ENCODE results near the gene MISP. TPM values are rescaled to one million over a fixed set of nuclear protein-coding genes. Genes with fewer than 3 reads are reported as not detected.
A peak's percentile ranks its signal among the peaks of the same experiment; 100 is the strongest.
"Not testable (repeated sequence)": the region's sequence is repeated elsewhere in the genome, so short reads cannot be mapped to it uniquely, and the experiment has no call there.

MISP gene
- total RNA-seq, 1 donor from 2014 or later = not detected

GRCh38 chr19:722553-723101, 28.3 kb upstream of the MISP start:
- peak; percentile 25 for ATAC-seq
- DNase-seq = peak; percentile 67
- intact Hi-C loops (cut with micrococcal nuclease) = no loop called here

DNA sequence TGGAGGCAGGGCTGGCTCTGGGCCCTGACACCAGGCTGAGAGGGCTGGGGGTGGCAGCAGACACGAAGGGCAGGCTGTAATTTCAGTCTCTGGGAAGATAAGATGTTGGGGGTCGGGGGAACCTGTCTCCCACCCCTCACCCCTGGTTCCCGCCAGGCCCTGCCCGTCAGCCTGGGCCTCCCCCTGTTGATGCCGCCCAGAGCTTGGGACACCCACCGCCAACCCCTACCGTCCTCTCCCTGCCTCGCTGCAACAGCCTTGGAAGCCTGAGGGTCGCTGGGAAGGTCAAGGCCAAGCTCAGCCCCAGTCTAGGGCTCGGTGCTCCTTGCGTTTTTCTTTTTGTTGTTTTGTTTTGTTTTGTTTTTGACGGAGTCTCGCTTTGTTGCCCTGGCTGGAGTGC, 27.7 kb upstream of the MISP start:
- intact Hi-C loops (cut with micrococcal nuclease) = no loop called here
- DNase-seq (no peak), ATAC-seq (no peak)

- intact Hi-C loops (cut with micrococcal nuclease) = no loop called here
- ATAC-seq = no peak
- no peak for DNase-seq
Observed at GRCh38 chr19:723714-724113, 27.2 kb upstream of the MISP start.

DNA sequence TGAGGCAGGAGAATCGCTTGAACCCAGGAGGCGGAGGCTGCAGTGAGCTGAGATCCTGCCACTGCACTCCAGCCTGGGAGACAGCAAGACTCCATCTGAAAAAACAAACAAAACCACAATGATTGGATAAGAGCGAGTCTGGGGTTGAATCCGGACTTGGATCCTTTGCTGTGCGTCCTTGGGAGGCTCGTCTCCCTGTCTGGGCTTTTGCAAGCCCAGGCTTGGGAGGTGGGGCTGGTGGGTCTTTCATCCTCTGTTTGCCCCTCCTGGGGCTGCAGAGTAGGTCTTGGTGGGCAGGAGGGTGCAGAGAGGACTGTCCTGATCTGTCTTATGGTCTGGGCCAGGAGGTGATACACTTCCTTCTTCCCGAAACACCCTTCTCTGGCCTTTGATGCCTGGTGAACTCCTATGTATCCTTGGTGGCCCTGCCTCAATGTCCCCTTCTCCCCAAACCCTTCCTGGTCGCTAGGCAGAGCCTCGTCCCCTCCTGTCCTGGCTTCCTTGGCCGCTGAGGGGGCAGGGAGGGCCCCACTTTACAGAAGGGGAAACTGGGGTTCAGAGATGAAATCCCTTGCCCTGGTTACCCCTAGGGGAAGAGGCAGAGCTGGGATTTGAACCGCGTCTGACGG, 25.3 kb upstream of the MISP start:
- ATAC-seq (no peak), DNase-seq (no peak)
- intact Hi-C loops (cut with micrococcal nuclease) = no loop called here

GRCh38 chr19:726993-727956, 23.6 kb upstream of the MISP start:
- ATAC-seq (peak; percentile 28), DNase-seq (no peak)
- intact Hi-C loops (cut with micrococcal nuclease) = no loop called here

GRCh38 chr19:728011-728410, 22.9 kb upstream of the MISP start:
- peak; percentile 89 for ATAC-seq
- DNase-seq = peak; percentile 88
- intact Hi-C loops (cut with micrococcal nuclease) = no loop called here

DNA sequence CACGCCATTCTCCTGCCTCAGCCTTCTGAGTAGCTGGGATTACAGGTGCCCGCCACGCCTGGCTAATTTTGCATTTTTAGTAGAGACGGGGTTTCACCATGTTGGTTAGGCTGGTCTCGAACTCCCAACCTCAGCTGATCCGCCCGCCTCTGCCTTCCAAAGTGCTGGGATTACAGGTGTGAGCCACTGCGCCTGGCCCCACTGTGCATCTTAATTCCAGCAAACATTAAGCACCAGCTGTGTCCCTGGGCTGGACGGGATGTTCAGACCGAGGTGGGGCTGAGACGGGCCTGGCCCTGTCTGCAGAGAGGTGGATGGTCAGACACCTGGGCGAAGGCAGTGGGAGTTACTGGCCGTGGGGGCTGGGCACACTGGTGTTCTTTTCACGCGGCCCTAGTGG, 21.3 kb upstream of the MISP start:
- DNase-seq; ATAC-seq; intact Hi-C loops (cut with micrococcal nuclease): not testable (repeated sequence)

- intact Hi-C loops (cut with micrococcal nuclease) = loop anchor here (5.0 kb wide), 1 partner anchor 63 kb away; no protein-coding TSS in a partner anchor
- no peak for DNase-seq
- ATAC-seq = no peak
Observed at GRCh38 chr19:729965-730668, 20.8 kb upstream of the MISP start.

GRCh38 chr19:731000-731399, 19.9 kb upstream of the MISP start:
- ATAC-seq (no peak), DNase-seq (no peak)
- intact Hi-C loops (cut with micrococcal nuclease) = loop anchor here (5.0 kb wide), 1 partner anchor 64 kb away; no protein-coding TSS in a partner anchor

- no peak for DNase-seq
- ATAC-seq = no peak
- intact Hi-C loops (cut with micrococcal nuclease) = loop anchor here (5.0 kb wide), 1 partner anchor 65 kb away; no protein-coding TSS in a partner anchor
Observed at GRCh38 chr19:732148-733069, 18.5 kb upstream of the MISP start.

GRCh38 chr19:734716-735115, 16.2 kb upstream of the MISP start:
- DNase-seq (no peak), ATAC-seq (no peak)
- intact Hi-C loops (cut with micrococcal nuclease) = loop anchor here (5.0 kb wide), 1 partner anchor 67 kb away; no protein-coding TSS in a partner anchor

DNA sequence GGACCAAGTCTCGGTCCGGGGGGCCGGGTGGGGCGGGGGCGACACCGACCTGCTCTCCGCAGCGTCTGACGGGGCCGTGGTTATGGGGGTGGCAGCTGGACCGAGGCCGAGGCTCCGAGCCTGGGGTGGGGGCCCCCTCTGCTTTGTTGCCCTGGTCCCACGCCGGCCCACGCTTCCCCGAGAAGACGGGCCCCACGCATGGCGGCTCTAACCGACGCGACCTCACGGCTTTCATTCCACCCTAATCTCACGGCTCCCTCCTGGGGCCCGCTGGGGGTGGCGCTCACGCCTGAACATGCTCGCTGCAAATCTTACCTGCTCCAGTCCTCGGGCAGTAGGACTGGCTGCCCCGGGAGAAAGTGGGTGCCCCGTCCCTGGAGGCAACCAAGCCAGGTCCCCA, 14.8 kb upstream of the MISP start:
- intact Hi-C loops (cut with micrococcal nuclease) = no loop called here
- ATAC-seq (no peak), DNase-seq (no peak)

GRCh38 chr19:737591-738093, 13.3 kb upstream of the MISP start:
- intact Hi-C loops (cut with micrococcal nuclease) = no loop called here
- ATAC-seq (peak; percentile 57), DNase-seq (peak; percentile 64)

DNA sequence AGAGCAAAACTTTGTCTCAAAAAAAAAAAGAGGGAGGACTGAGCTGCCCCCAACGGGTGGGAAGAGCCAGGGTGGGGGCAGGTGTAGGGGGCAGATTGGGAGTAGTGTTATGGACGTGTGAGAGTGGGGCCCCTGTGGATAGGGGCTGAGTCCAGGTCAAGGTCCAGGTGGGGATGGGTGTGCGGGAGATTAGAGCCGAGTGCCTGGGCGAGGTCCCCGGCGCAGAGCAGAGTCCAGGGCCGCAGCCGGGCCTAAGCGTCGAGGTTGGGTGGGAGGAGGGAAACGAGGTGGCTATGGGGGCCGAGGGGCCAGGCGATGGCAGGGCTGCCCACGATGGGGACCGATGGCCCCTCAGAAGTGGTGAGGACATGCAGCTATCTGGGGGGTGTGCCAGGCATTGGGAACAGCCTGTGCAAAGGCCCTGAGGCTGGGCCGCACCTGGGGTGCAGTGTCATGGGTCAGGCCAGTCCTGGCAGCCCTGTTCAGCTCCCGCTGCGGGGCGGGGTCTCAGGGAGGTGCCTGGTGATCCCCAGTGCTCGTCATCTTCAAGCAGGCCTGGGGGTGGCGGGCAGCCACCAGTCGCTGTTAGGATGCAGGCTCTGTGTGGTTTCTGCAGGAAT, 12.3 kb upstream of the MISP start:
- no peak for ATAC-seq
- no peak for DNase-seq
- intact Hi-C loops (cut with micrococcal nuclease) = no loop called here

DNA sequence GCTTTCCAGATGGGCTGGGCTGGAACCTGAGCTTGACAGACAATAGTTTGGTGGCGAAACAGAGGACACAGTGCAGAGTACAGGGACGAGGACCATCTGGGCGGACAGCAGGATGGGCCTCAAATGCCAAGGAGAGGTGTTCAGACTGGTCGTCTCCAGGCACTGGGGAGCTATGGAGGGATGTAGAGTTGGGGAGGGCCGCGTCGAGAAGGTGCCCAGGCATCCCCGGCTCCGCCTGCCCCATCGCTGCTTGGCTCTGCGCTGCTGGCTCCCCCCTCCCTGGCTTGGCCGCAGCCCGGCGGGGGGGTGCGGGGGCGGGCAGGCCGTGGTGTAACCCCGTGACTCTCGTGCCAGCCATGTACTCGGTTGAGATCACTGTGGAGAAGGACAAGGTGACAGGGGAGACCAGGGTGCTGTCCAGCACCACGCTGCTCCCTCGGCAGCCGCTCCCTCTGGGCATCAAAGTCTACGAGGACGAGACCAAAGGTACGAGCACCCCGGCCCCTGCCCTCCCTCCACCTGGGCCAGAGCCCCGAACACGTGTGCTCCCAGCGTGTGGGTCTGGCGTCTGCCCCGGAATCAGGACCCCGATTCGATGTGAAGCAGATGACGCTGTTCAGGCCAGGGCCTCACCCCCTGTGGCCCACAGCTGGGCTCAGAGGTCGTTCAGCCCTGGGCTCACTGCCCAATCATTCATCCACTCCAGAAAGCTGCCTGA, 10.8 kb upstream of the MISP start:
- intact Hi-C loops (cut with micrococcal nuclease) = no loop called here
- no peak for DNase-seq
- ATAC-seq = no peak

- DNase-seq; intact Hi-C loops (cut with micrococcal nuclease); ATAC-seq: not testable (repeated sequence)
Observed at GRCh38 chr19:740816-741505, 10.0 kb upstream of the MISP start.
